ENCODE data around the gene PWWP2B. TPM values are rescaled to one million over a fixed set of nuclear protein-coding genes. Genes with fewer than 3 reads are reported as not detected.
A peak's percentile ranks its signal among the peaks of the same experiment; 100 is the strongest.

Gene PWWP2B
- total and polyA plus RNA-seq, 2 of the 8 experiments (the other 6 are each of a cell fraction or from before 2014, with no cell fraction given) = 5.3 to 10.8 TPM

DNA sequence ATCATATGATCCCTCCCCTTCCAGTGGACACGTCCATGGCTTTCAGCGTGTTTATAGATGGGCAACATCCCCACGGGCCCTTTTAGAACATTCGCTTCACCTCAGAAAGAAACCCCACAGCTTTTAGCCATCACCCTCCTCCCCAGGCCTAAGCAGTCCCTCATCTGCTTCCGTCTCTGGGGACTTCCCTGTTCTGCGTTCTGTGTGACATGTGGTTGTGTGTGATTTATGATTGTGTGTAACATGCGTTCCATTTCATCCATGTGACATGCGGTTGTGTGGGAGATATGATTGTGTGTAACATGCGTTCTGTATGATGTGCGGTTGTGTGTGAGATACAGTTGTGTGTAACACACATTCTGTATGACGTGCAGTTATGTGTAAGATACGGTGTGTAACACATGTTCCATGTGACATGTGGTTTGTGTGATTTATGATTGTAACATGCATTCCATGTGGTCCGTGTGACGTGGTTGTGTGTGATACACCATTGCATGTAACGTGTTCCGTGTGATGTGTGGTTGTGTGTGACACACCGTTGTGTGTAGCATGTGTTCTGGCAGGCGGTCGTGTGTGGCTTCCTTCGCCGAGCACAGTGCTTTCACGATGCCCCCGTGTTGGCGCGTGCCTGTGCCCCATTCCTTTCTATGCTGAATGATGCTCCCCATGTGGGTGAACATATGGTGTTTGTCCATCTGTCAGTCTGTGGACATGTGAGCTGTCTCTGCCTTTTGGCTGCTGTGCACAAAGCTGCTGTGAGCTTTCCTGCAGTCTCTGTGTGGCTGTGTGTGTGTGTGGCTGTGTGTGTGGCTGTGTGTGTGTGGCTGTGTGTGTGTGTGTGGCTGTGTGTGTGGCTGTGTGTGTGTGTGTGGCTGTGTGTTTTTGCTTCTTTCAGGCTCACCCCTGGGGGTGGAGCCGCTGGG is 26.2 kb downstream of the PWWP2B start:
- no peak overlapping the region for H4K5ac ChIP-seq (ENCODE audit: insufficient read length, low read depth, low read length)
- DNase-seq (ENCODE audit: low read depth in 1 of 2, low spot score in 2 of 2) = no peak
- peak overlapping the region; percentile 95 for H2AK5ac ChIP-seq (ENCODE audit: low read depth, low read length)
- no peak overlapping the region; a peak in 1 of 7 replicates for H3K9ac ChIP-seq (replicated peaks in 1 of 4; ENCODE audit: extremely low read depth in 1 of 4, low read depth in 3 of 4, low read length in 3 of 4)
- H4K20me1 ChIP-seq (replicated peaks in 1 of 2; ENCODE audit: control insufficient read depth in 1 of 2, insufficient read depth in 2 of 2, low read length in 2 of 2) = peaks cover 0 to 13% of the 10 kb centered on the region in 2 experiments
- no peaks in the 10 kb centered on the region for H3K27me3 ChIP-seq (replicated peaks in 1 of 4; ENCODE audit: control insufficient read depth in 3 of 4, extremely low read depth in 1 of 4, insufficient read depth in 3 of 4, low read length in 3 of 4)
- H3K27ac ChIP-seq (ENCODE audit: low read depth, low read length) = 0 out of 2 replicates have a peak overlapping the region, but pooled peaks have one; percentile 19
- H3K36me3 ChIP-seq (ENCODE audit: control insufficient read depth in 2 of 4, insufficient read depth in 4 of 4, low read length in 3 of 4) = no peaks in the 10 kb centered on the region; a peak in 1 of 8 replicates
- H3K4me1 ChIP-seq (replicated peaks in 1 of 4; ENCODE audit: control insufficient read depth in 3 of 4, insufficient read depth in 4 of 4, low read length in 3 of 4) = peaks cover 7 to 32% (median 18%) of the 10 kb centered on the region in 4 experiments
- no peak for FAIRE-seq
- no peaks in the 10 kb centered on the region for H3K79me1 ChIP-seq (ENCODE audit: low read depth, low read length)
- H2BK120ac ChIP-seq (replicated peaks; ENCODE audit: low read depth, low read length) = peak overlapping the region; percentile 21
- 0 out of 2 replicates have a peak overlapping the region, but pooled peaks have one; percentile 38 for H3K18ac ChIP-seq (ENCODE audit: extremely low read depth, low read length)
- no peak overlapping the region for H3K23ac ChIP-seq (ENCODE audit: insufficient read length)
- H4K8ac ChIP-seq (ENCODE audit: extremely low read depth, insufficient read depth, low read length) = peak overlapping the region; percentile 19; the same call in 1 of the 2 replicates
- no peak overlapping the region for H2AFZ ChIP-seq (ENCODE audit: low read length)
- peaks cover 0 to 5% of the 10 kb centered on the region in 2 experiments; a peak in 1 of 4 replicates for H3K9me3 ChIP-seq (ENCODE audit: insufficient read depth in 2 of 2, low read depth in 1 of 2, low read length in 1 of 2)
- H2BK20ac ChIP-seq (ENCODE audit: low read length) = no peak overlapping the region
- 91% methylated on average over 26 of the region's 26 CpGs; no CpG with 5 or more reads in 1 of the 2 experiments for WGBS, 2 experiments (ENCODE audit: extremely low coverage in 1 of 2, insufficient coverage in 1 of 2, insufficient read length in 1 of 2, insufficient replicate concordance in 2 of 2, low coverage in 1 of 2, low lambda C conversion rate in 2 of 2, missing lambda C conversion rate in 1 of 2)
- no peaks in the 10 kb centered on the region for H3K79me2 ChIP-seq (ENCODE audit: control insufficient read depth in 1 of 2, insufficient read depth in 2 of 2, low read length in 2 of 2)
- no peak overlapping the region for H3K4me3 ChIP-seq (ENCODE audit: extremely low read depth in 1 of 4, insufficient read depth in 2 of 4, low read depth in 3 of 4, low read length in 4 of 4)
- H3K23me2 ChIP-seq (ENCODE audit: low read depth, low read length) = peaks cover 14% of the 10 kb centered on the region; the same call in 1 of the 2 replicates
- H4K91ac ChIP-seq (replicated peaks; ENCODE audit: insufficient read length, low read length) = peak overlapping the region; percentile 29
- H2BK15ac ChIP-seq (ENCODE audit: low read length) = peak overlapping the region; percentile 53
- peak overlapping the region; percentile 5; the same call in 1 of the 2 replicates for H2BK5ac ChIP-seq (ENCODE audit: low read depth, low read length)
- POLR2A ChIA-PET (ENCODE audit: partially characterized antibody) = interaction anchor here (1.2 to 6.5 kb wide), 5 partner anchors 8 to 20 kb away, joined by 3 to 71 read pairs (median 4); no protein-coding TSS in a partner anchor
- H3K14ac ChIP-seq (ENCODE audit: insufficient read length) = no peak overlapping the region
- peak overlapping the region; percentile 87 for H3K4ac ChIP-seq (replicated peaks; ENCODE audit: insufficient read length, low read depth, low read length)
- CTCF ChIA-PET (ENCODE audit: partially characterized antibody) = interaction anchor here (0.7 to 3.1 kb wide), 9 partner anchors 10 to 234 kb away, joined by 3 to 19 read pairs (median 3); partner anchors contain the start of gene PWWP2B
- H2BK12ac ChIP-seq (ENCODE audit: low read depth, low read length) = peak overlapping the region; percentile 97; the same call in 1 of the 2 replicates
- no peak overlapping the region for H3K56ac ChIP-seq (replicated peaks; ENCODE audit: insufficient read length, low read depth, low read length)
- no peak overlapping the region for H3K4me2 ChIP-seq (ENCODE audit: insufficient read depth in 1 of 2, low read depth in 2 of 2, low read length in 2 of 2)
- TF ChIP-seq CEBPB (IDR thresholded peaks at IDR 0.05; ENCODE audit: low read depth, low read length) = no peak
- no peak for TF ChIP-seq JUND (IDR thresholded peaks at IDR 0.05; ENCODE audit: low read length)
- TF ChIP-seq SP2 (IDR thresholded peaks at IDR 0.05; ENCODE audit: low read length) = no peak
- no peak for TF ChIP-seq POLR2AphosphoS5 (IDR thresholded peaks at IDR 0.05; ENCODE audit: low read depth, low read length)
- no peak for TF ChIP-seq SP1 (IDR thresholded peaks at IDR 0.05; ENCODE audit: low read depth, low read length)
- TF ChIP-seq, protein P1, sequence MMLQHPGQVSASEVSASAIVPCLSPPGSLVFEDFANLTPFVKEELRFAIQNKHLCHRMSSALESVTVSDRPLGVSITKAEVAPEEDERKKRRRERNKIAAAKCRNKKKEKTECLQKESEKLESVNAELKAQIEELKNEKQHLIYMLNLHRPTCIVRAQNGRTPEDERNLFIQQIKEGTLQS (IDR thresholded peaks at IDR 0.05; ENCODE audit: insufficient read depth, low read depth, low read length) = no peak
- no peak for TF ChIP-seq TAF1 (IDR thresholded peaks at IDR 0.05; ENCODE audit: low read depth, low read length)
- TF ChIP-seq SIX5 (IDR thresholded peaks at IDR 0.05; ENCODE audit: low read depth, low read length) = no peak

Measured in H1 (cell line).